ENCODE results near the gene GJB5.

- TF ChIP-seq CTCF (IDR thresholded peaks at IDR 0.05; ENCODE audit: low read length) (no peak), EZH2 (IDR thresholded peaks at IDR 0.05; ENCODE audit: borderline replicate concordance, low read length) (no peak)
These were observed 14.5 kb upstream of the GJB5 start for GRCh38 chr1:34740161-34740868.

Measured in OCI-LY1 (cell line).